HG02973 (cell line): ENCODE measurements around the gene MACC1.
A peak's percentile ranks its signal among the peaks of the same experiment; 100 is the strongest.
"Not testable (repeated sequence)": the region's sequence is repeated elsewhere in the genome, so short reads cannot be mapped to it uniquely, and the experiment has no call there.

Experiments
- ATAC-seq: cut with Tn5 transposase; IDR thresholded peaks from one replicate; pipeline ENCODE4 v1.9.1; 2021; ENCODE audit warnings: moderate library complexity; ENCODE audit not compliant: unreplicated experiment

The MACC1 gene

DNA sequence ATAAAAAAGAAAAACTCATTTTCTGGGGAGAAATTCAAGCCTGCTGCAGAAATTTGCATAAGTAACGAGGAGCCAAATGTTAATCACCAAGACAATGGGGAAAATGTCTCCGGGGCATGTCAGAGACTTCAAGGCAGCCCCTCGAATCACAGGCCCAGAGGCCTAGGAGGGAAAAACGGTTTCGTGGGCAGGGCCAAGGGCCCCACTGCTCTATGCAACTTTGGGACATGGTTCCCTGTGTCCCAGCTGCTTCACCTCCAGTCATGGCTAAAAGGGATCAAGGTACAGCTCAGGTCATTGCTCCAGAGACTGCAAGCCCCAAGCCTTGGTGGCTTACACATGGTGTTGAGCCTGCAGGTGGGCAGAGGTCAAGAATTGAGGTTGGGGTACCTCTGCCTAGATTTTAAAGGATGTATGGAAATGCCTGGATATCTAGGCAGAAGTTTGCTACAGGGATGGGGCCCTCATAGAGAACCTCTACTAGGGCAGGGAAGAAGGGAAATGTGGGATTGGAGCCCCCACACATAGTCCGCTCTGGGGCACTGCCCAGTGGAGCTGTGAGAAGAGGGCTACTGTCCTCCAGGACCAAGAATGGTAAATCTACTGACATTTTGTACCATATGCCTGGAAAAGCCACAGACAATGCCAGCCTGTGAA, 8.4 kb downstream of the MACC1 start:
- no peak for ATAC-seq

DNA sequence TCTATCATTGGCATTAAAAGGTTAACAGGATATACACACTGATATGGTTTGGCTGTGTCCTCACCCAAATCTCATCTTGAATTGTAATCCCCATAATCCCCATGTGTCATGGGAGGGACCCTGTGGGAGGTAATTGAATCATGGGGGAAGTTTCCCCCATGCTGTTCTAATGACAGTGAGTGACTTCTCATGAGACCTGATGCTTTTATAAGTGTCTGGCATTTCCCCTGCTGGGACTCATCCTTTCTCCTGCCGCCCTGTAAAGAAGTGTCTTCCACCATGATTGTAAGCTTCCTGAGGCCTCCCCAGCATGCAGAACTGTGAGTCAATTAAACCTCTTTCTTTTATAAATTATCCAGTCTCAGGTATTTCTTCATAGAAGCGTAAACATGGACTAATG, 9.4 kb downstream of the MACC1 start:
- ATAC-seq: not testable (repeated sequence)

DNA sequence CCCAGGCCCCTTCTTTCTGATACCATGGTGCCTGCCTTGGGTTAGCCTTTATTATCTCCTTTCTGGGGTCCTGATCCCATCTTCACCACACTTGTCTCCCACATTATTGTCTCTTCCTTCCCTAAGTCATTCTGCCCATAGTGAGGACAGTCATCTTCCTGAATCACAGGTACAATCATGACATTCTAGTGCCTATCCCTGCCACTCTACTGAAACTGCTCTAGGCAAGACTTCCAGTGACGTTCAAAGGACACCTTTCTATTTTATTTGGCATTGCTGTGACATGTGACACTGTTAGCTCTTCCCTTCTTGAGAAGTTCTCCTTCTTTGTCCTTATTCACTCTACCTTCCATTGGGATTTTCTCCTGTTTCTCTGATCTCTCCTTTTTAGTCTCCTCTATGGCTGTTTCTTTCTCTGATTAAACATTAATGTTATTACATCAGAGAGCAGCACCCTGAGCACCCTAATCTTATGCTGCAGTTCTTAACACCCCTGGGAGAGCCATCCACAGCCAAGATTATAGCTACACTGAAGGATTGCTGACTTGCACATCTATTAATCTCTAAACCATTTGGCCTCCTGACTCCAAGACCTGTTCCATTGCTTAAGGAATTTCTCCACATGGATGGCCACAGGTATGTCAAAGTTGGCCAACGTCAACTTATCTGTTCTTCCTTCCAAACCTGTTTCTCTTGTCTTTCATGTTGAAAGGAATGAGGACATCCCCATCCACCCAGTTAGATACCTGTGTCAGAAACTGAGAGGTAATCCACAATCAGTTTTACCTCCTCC, 10.9 kb downstream of the MACC1 start:
- ATAC-seq: no peak

DNA sequence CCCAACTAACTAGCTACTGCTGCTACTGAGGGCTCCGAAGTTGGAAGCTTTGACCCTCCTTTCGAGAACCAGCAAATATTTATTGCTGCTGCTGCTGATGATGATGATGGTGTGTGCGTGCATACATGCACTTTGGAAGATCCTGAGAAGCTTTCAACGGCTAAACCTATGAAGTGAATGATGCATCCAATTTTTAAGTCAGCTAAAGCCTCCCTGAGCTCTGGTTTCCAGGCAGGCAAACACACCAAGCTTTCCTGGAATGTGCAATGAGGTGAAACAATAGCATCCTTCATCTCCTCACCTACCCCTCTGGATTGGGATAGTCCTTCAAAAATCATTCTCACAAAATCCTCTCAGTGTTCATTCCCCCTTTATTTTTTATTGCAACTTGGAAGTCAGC, 13.9 kb downstream of the MACC1 start:
- ATAC-seq: no peak

DNA sequence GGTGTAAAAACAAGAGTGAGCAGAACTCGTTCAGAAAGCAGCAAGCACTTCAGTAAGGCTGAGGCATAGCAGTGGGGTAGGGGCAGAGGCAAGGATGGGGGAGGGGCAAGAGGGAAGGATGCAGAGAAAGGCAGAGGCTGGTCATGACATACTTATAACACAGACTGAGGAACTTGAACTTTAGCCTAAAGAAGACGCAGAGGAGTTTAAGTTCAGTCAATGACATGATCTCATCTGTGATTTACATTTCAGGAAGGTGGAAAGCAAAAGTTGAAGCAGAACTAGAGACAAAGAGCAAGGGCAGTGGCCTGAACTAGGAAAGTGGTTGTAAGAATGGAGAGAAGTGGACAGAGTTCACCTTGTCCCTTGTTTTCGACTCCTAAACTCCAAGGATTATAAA, 15.8 kb downstream of the MACC1 start:
- peak; percentile 32 for ATAC-seq

DNA sequence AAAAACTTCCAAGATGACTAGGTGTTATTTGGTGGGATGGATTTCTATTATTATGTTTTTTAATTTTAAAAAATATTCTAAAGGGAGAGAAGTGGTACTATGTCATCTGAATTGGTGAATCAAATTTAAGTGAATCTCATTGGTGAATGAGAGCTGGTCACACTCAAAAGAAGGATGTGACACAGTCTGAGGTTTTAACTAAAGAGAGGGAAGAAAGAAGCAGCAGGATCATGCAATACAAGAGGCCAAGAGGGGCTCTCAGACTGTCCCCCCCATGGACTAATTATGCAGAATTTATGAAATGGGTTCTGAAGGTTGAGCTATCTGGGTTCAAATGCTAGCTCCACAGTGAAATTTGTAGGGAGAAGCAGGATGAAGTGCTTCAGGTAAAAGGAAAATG, 16.2 kb downstream of the MACC1 start:
- ATAC-seq: no peak

DNA sequence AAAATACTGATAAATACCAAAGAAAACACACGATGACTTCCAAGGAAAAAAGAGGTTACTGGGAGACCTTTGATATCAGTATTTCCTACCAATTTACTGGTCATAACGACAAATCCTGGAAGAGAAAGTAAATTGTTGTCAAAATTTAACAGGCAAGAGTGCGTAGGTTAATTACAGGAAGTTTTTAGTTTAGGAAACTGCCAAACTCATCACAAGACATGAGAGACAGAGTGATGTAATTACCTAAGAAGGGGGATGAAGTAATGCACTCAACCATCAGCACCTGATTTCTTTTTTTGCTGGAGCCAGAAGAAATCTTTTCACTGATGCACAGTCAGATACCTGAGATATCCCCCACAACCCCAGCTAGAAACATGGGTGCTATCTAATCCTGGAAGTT, 16.8 kb downstream of the MACC1 start:
- peak; percentile 43 for ATAC-seq

DNA sequence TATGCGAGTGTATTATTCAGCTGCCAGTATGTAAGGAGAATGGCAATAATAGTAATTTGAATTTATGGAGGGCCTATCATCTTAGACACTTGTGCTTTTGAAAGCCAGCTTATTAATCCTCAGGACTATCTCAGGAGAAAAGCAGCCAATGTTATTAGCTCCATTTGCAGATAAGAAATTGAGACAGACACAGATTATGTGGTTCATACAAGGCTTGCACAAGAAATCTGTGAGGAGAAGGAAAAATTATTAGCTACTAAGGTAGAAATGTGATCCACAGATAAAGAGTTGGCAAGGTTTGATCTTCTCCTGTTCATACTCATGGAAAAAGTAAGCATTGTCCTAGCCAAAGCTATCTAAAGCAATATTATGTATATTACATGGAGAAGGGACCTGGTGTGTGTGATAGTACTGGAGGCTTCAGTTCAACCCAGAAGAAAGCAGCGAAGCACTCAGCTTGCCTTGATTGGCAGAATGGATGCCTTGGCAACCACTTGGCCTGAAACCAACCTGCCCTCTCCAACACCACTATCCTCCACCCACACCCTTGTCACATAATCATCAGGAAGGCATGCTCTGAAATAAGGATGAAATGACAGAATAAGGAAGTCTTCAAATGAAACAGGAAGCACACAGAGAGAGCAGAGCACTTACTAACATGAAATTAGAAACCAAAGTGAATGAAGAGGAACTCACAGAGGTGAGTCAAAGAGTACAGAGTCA, 18.0 kb downstream of the MACC1 start:
- peak; percentile 84 for ATAC-seq

DNA sequence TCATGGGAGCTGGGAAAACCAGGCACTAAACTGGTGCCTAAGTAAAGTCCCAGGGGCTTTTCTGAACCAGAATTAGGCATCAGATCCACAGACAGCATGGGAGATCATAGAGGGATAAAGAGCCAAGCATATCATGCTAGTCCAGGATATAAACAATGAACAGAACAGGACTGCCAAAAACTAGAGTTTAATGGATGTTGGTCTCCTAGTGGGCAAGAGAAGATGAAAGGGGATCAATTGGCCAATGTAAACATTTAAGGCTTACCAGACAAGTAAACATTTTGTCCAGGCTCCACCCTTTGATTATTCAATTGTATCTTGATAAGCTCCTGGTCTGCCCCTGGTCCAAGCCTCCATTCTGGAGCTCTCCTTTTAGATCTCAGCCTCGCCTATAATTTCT, 18.9 kb downstream of the MACC1 start:
- no peak for ATAC-seq

DNA sequence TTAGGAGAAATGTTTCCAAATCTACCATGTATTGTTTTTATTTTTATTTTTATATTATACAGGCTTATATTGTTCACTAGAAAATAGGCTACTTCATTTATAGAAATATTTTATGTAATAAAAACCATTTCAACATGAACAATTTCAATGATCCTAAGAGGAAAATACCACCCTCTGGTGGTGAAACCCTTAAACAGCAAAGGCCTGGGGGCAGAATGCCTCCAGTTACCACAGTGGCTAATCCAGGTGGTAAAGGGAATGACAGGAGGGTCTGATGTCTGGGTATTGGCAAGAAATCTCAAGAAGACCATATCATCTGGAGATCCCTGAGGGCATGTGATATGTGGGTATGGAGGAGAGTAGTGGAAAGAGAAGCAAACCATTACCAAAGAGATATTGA, 19.3 kb downstream of the MACC1 start:
- no peak for ATAC-seq

DNA sequence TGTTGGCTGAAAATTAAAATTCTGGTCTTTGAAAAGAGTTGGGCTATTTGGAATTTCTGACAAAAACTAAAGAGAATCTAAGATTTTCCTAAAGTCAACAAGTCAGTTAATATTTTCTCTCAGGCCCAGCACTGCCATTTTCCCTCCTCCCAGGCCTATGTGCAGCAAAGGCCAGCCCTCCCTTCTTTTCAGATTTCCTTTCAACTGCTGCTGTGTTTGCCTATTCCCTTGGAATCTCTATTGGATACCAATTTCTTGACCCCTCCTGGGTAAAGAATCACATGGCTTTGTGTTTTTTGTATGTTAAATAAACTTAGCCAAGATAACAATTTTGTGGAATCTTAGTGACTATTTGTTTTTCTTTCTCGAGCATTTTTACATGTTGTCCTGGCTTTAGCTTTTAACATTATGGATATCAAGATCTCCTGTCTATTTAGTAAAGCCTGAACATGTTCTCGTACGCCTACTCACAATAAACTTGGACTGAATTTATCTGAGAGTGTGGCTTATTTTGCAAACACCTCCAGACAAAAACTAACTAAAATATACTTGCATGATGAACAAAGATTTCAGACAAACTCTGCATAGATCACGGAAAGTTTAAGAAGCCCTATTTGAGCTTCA, 19.9 kb downstream of the MACC1 start:
- no peak for ATAC-seq

DNA sequence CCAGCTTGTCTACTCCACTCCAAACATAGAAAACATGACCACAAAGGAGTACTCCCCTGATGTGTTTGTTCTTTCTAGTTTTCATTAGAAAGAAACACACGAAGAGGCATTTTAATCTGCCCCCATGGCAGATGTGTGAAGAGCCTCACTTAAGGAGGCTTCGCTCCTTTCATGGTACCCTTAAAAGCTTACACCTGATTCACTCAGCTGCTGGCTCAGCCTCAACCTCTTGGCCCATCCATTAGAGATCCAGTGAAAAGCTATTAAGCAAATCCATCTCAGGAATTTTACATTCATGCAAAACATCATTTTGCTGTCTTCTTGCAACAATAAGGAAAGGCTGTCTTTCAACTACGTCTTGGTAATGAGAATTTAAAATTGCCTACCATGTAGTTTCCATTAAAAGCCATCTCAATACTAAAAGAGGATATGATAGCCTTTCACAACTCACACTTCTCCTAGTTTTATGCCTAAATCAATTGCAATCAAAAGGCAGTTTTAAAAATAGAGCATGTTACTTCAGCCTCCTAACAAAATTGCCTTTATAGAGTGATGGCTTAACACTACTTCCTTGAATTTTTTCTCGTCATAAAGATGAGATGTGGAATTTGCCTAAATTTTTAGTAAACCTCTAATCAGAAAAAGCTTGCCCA, 22.7 kb downstream of the MACC1 start:
- ATAC-seq: no peak

DNA sequence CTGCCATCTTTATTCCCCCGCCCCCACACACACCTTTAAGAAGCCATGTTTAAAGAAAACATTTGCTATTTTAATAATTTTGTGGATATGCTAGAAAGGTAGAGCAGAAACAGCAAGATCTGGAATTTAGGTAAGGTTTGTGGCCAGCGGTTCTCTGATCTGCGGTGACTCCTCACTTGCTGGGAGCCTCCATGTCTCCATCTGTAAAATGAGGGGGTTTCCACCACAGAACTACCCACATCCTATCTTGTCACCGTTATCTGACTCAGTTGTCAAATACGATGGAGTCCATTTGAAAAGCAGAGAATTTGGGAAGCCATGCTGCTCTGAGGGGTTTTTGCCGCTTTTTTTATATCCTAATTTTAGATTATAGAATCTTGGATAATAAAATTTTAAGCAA, 23.3 kb downstream of the MACC1 start:
- no peak for ATAC-seq

DNA sequence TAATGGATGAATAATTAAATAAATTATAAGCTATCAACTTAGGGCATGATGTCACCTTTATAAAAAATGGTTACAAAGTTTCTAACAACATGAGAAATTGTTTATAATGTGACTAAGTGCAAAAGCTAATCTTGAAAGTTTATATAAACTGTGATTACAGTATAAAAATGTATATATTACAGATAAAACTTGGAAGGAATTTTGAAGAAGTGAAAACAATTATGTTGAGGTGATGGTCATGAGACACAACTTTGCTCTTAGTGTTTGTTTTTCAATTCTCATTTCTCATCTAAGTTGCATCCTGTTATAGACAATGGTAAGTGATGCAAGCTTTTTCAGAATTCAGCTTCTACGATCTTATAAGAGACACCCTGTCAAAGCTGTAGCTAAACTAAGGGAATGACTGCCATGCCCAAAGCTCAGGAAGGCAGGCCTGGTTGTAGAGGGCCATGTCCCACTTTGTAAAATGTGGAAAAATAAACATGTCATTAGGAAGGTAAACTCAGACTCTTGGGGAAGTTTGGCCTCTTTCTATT, 23.9 kb downstream of the MACC1 start:
- peak; percentile 82 for ATAC-seq

DNA sequence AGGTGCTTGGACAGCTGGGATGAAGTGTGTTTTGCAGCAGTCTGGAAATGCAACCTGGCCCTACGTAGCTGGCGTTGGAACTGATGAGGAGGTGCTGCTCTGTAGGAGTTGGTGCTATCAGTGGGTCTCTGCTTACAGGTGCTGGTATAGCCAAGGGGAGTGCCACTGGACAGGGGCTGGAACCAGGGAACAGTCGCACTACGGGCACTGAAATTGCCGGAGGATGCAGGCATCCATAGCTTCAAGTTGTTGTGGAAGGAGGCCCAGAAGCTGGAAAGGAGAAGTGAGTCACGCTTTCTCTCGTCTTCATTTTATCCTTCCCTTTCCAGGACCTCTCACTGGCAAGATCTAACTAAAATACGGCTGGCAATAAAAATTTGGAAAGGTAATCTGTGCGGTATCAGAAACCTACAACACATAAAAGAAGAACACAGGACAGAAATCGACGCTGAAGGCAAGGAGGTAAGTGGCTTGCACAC, 25.8 kb downstream of the MACC1 start:
- ATAC-seq: no peak

DNA sequence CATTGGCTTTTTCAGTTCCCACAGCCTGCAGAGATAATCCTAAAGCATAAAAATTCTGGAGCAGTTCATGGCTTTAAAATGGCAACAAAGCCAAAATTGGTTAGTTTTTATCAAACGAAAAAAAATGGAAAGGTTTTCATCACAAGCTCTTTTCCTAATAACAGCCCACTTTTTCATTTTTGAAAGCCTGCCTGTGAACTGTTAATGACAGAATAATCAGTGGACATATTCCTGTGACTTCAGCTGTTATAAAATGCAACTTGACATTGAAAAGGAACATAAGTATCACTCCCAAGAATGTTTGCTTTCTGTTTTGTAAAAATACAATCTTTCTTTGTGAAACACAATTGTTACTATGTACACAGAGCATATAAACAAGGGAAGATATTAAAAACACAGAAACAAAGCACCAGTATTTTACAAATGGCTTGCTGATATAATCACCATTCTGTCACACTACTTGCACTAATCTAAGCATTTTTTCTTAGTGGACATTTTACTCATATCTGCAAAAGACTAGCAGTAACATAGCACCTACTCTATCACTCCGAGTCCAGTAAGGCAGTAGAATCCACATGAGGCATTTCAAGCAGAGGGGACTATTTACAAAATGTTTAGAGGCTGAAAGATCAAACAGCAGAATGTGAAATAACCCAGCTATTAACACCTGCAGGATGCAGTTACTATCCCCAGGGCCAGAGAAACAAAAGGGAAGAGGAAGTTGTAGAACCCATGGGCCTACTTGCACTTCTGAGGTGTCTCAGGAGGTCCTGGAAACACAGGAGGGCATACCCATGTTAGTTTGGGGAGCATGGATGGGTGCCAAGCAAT, 26.4 kb downstream of the MACC1 start:
- ATAC-seq: no peak

DNA sequence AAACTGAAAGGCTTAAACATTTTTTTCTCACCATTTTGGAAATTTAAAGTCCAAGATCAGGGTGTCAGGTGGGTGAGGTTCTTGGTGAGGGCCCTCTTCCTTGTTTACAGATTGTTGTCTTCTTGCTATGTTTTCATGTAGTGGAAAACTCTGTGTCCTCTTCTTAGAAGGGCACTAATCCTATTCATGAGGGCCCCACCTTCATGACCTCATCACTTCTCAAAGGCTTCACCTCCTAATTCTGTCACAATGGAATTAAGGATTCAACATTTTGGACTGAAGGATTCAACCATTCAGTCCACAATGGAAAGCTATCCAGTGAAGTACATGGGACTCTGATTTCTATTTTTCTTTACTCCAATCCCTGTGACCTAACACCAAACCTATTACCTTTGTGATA, 27.3 kb downstream of the MACC1 start:
- no peak for ATAC-seq

DNA sequence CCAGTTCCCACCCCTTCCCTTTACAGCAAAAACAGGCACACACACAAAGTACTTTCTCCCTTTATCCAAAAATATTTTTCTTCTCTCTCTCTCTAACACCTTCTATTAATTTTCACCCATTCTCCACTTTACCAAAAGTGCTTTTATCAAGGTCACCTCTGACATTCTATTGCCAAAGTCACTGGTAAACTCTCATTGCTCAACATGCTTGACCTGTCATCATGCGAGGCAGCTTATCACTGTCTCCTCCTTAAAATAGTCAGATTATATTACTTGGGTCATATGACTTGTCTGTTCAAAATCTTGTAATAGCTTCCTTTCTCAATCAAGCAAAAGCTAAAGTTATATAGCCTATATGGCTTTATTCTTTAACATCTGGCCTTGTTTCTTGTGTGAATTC, 28.6 kb downstream of the MACC1 start:
- ATAC-seq: no peak

DNA sequence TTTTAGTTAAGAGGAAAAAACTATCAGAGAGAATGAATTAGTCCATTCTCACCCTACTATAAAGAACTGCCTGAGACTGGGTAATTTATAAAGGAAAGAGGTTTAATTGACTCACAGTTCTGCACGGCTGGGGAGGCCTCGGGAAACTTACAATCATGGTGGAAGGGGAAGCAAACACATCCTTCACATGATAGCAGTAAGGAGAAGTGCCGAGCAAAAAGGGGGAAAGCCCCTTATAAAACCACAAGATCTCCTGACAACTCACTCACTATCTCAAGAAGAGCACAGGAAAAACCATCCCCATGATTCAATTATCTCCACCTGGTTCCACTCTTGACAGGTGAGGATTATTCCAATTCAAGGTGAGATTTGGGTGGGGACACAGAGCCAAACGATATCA, 29.3 kb downstream of the MACC1 start:
- not testable (repeated sequence) for ATAC-seq

DNA sequence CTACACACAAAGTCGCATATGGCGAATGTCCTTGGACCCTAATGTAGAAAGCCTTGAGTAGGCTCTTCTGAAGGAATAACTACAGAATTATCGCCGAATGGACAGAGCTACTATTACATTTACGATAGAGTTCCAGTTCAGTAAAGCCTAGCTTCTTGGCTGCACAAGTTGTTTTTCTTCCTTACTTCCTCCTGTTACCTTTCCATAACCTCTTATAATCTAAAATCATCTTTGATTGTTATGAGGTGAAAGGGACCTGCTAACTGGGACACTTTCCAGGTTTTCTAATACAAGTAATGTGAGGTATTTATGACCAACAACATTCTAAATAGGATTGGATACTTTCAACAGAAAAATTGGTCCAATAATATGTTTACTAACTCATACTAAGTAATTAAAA, 31.2 kb downstream of the MACC1 start:
- ATAC-seq: no peak
